HepG2 (cell line): ENCODE data around the gene TMEM258.

ENCODE experiments used
- CSRNP2 ChIP-seq: sonication (generic); formaldehyde crosslinking; conservative IDR thresholded peaks from 2 replicates; pipeline ENCODE4 v1.8.0; 2022; ENCODE audit warnings: low read depth, missing genetic modification reagents
- CTCF ChIP-seq: sonication (generic); formaldehyde crosslinking; IDR thresholded peaks from 2 replicates; pipeline ENCODE4 v1.5.0; 2020; ENCODE audit warnings: mild to moderate bottlenecking, missing genetic modification reagents, moderate library complexity
- ELF1 ChIP-seq: sonication (generic); formaldehyde crosslinking; IDR thresholded peaks from 2 replicates; pipeline ENCODE4 v1.4.0; 2020; ENCODE audit warnings: missing genetic modification reagents
- FOXM1 ChIP-seq: sonication (generic); formaldehyde crosslinking; IDR thresholded peaks from 2 replicates; pipeline ENCODE4 v1.5.0; 2020; ENCODE audit warnings: missing genetic modification reagents
- HDAC2 ChIP-seq: sonication (generic); formaldehyde crosslinking; IDR thresholded peaks from 2 replicates; pipeline ENCODE4 v1.4.0; 2020; ENCODE audit warnings: missing genetic modification reagents
- HNRNPH1 ChIP-seq: fragments of 200-400 bp; formaldehyde crosslinking; optimal IDR thresholded peaks from 2 replicates; pipeline ENCODE3; 2017; ENCODE audit warnings: mild to moderate bottlenecking, low read depth, low read length
- MTERF4 ChIP-seq: sonication (generic); formaldehyde crosslinking; IDR thresholded peaks from 2 replicates; pipeline ENCODE4 v1.8.0; 2023; ENCODE audit warnings: mild to moderate bottlenecking, missing genetic modification reagents
- POLR2AphosphoS5 ChIP-seq: IDR thresholded peaks from 2 replicates; pipeline ENCODE4 v1.6.1; 2012; ENCODE audit warnings: low read depth, low read length
- SP1 ChIP-seq, 2 experiments: fragments of 450-650 bp in 1 of 2; sonication (generic) in 1 of 2; formaldehyde crosslinking in 1 of 2; IDR thresholded peaks; 2 replicates each; pipeline versions ENCODE4 v1.4.0 to v1.6.1; 2016 to 2020; ENCODE audit warnings: missing genetic modification reagents in 1 of 2
- UBTF ChIP-seq: sonication (generic); formaldehyde crosslinking; IDR thresholded peaks from 2 replicates; pipeline ENCODE4 v1.4.0; 2020; ENCODE audit warnings: mild to moderate bottlenecking, missing genetic modification reagents
- ZBTB20 ChIP-seq: sonication (generic); formaldehyde crosslinking; IDR thresholded peaks from 2 replicates; pipeline ENCODE4 v1.8.1; 2023; ENCODE audit warnings: missing genetic modification reagents, low read depth, mild to moderate bottlenecking, borderline replicate concordance
- ZFP36 ChIP-seq: fragments of 150-350 bp; IDR thresholded peaks from 2 replicates; pipeline ENCODE4 v1.6.1; 2018; ENCODE audit warnings: borderline replicate concordance, low read length, low read depth; ENCODE audit not compliant: partially characterized antibody

- TF ChIP-seq ZFP36 (no peak), UBTF (CRISPR knock-in tag) (no peak), CTCF (CRISPR knock-in tag) (no peak), MTERF4 (no peak), POLR2AphosphoS5 (no peak), FOXM1 (no peak), HDAC2 (CRISPR knock-in tag) (no peak), HNRNPH1 (no peak), SP1 (IDR thresholded peaks at IDR 0.05) (no peak), SP1 (CRISPR knock-in tag; IDR thresholded peaks at IDR 0.05) (no peak), CSRNP2 (CRISPR knock-in tag) (no peak), ZBTB20 (CRISPR knock-in tag) (no peak), ELF1 (no peak)
Observed at GRCh38 chr11:61778357-61778886, 14.0 kb downstream of the TMEM258 start.
